GM06990 (cell line): ENCODE measurements around the gene CCT5.

ENCODE experiments used
- DNase-seq: peaks from one replicate; pipeline ENCODE4 v3.0.0-alpha.2; 2011; ENCODE audit not compliant: insufficient read length; ENCODE audit errors: extremely low read depth
- H3K27me3 ChIP-seq: replicated peaks from 2 replicates; pipeline ENCODE4 v1.6.0; 2011; ENCODE audit warnings: low read length; ENCODE audit not compliant: control insufficient read depth, insufficient read depth
- H3K36me3 ChIP-seq: 2 replicates; pipeline ENCODE4 v1.5.1; 2011; ENCODE audit warnings: low read length; ENCODE audit not compliant: control insufficient read depth, insufficient read depth
- H3K4me3 ChIP-seq: replicated peaks from 2 replicates; pipeline ENCODE4 v1.5.1; 2011; ENCODE audit warnings: low read depth, mild to moderate bottlenecking, control low read depth, low read length
- CTCF ChIP-seq: IDR thresholded peaks from 2 replicates; pipeline ENCODE4 v1.5.1; 2011; ENCODE audit warnings: low read length, control low read depth, mild to moderate bottlenecking, inconsistent platforms; ENCODE audit not compliant: insufficient read depth, poor library complexity, severe bottlenecking

Gene CCT5

GRCh38 chr5:10275460-10275859 is 25.4 kb downstream of the CCT5 start:
- no peak overlapping the region for H3K4me3 ChIP-seq
- no peaks in the 10 kb centered on the region for H3K27me3 ChIP-seq
- no peak for TF ChIP-seq CTCF
- H3K36me3 ChIP-seq: no peaks in the 10 kb centered on the region
- DNase-seq: no peak

GRCh38 chr5:10275991-10276390 is 25.9 kb downstream of the CCT5 start:
- Histone ChIP-seq H3K4me3 (no peak overlapping the region), H3K36me3 (no peaks in the 10 kb centered on the region), H3K27me3 (no peaks in the 10 kb centered on the region)
- TF ChIP-seq CTCF: no peak
- no peak for DNase-seq

- no peak overlapping the region for H3K4me3 ChIP-seq
- H3K36me3 ChIP-seq: no peaks in the 10 kb centered on the region
- DNase-seq: no peak
- TF ChIP-seq CTCF: no peak
- H3K27me3 ChIP-seq: no peaks in the 10 kb centered on the region
Measured at GRCh38 chr5:10276691-10277090, 26.6 kb downstream of the CCT5 start.

- Histone ChIP-seq H3K27me3 (no peaks in the 10 kb centered on the region), H3K4me3 (no peak overlapping the region), H3K36me3 (no peaks in the 10 kb centered on the region)
- TF ChIP-seq CTCF: no peak
- DNase-seq: no peak
Measured at GRCh38 chr5:10277773-10278630, 27.9 kb downstream of the CCT5 start.

- no peak for DNase-seq
- no peak overlapping the region for H3K4me3 ChIP-seq
- H3K36me3 ChIP-seq: no peaks in the 10 kb centered on the region
- TF ChIP-seq CTCF: no peak
- no peaks in the 10 kb centered on the region for H3K27me3 ChIP-seq
Measured at GRCh38 chr5:10278658-10279279, 28.7 kb downstream of the CCT5 start.

- no peak for DNase-seq
- H3K36me3 ChIP-seq: no peaks in the 10 kb centered on the region
- H3K4me3 ChIP-seq: no peak overlapping the region
- no peaks in the 10 kb centered on the region for H3K27me3 ChIP-seq
- TF ChIP-seq CTCF: no peak
Measured at GRCh38 chr5:10279328-10279727, 29.2 kb downstream of the CCT5 start.
